MM.1S (cell line): ENCODE results near the gene RIC8A.

Experiments used
- DNase-seq: peaks from one replicate; pipeline ENCODE4 v3.0.0-alpha.2; 2015
- H2AFZ ChIP-seq: fragments of 300-600 bp; sonication (generic); 2 replicates; pipeline ENCODE4 v1.6.0; 2016; ENCODE audit warnings: antibody characterized with exemption, low read length
- H3F3A ChIP-seq: fragments of 300-600 bp; sonication (generic); 2 replicates; pipeline ENCODE4 v1.6.1; 2016; ENCODE audit warnings: mild to moderate bottlenecking, antibody characterized with exemption, low read length, moderate library complexity, mixed read lengths; ENCODE audit not compliant: insufficient read depth
- H3K27ac ChIP-seq: fragments of 300-600 bp; sonication (generic); 2 replicates; pipeline ENCODE4 v1.5.1; 2016; ENCODE audit warnings: mild to moderate bottlenecking, low read length
- H3K27me3 ChIP-seq: fragments of 300-600 bp; sonication (generic); replicated peaks from 2 replicates; pipeline ENCODE4 v1.6.0; 2016; ENCODE audit warnings: low read length; ENCODE audit not compliant: insufficient read depth
- H3K36me3 ChIP-seq: fragments of 300-600 bp; sonication (generic); replicated peaks from 2 replicates; pipeline ENCODE4 v1.6.1; 2016; ENCODE audit warnings: mild to moderate bottlenecking, low read length, mixed read lengths; ENCODE audit not compliant: insufficient read depth
- H3K4me1 ChIP-seq: fragments of 300-600 bp; sonication (generic); 2 replicates; pipeline ENCODE4 v1.6.1; 2016; ENCODE audit warnings: low read length, mixed read lengths
- H3K4me2 ChIP-seq: fragments of 300-600 bp; sonication (generic); 2 replicates; pipeline ENCODE4 v1.6.0; 2016; ENCODE audit warnings: low read depth, low read length
- H3K4me3 ChIP-seq: fragments of 300-600 bp; sonication (generic); 2 replicates; pipeline ENCODE4 v1.5.1; 2016; ENCODE audit warnings: low read length, mixed read lengths
- H3K79me2 ChIP-seq: fragments of 300-600 bp; sonication (generic); 2 replicates; pipeline ENCODE4 v1.6.1; 2016; ENCODE audit warnings: mixed run types, low read length, mixed read lengths
- H3K9ac ChIP-seq: fragments of 300-600 bp; sonication (generic); 2 replicates; pipeline ENCODE4 v1.6.1; 2016; ENCODE audit warnings: low read length, mixed read lengths
- H3K9me2 ChIP-seq: fragments of 300-600 bp; sonication (generic); replicated peaks from 2 replicates; pipeline ENCODE4 v1.6.1; 2016; ENCODE audit warnings: mild to moderate bottlenecking, low read length, mixed read lengths; ENCODE audit not compliant: insufficient read depth
- H3K9me3 ChIP-seq: fragments of 300-600 bp; sonication (generic); replicated peaks from 2 replicates; pipeline ENCODE4 v1.6.1; 2016; ENCODE audit warnings: mild to moderate bottlenecking, low read length, mixed read lengths; ENCODE audit not compliant: insufficient read depth
- H4K20me1 ChIP-seq: fragments of 300-600 bp; sonication (generic); 2 replicates; pipeline ENCODE4 v1.6.1; 2016; ENCODE audit warnings: mild to moderate bottlenecking, low read length, moderate library complexity, mixed read lengths; ENCODE audit not compliant: insufficient read depth
- EZH2 ChIP-seq: fragments of 300-600 bp; sonication (generic); optimal IDR thresholded peaks from 2 replicates; pipeline ENCODE3; 2017; ENCODE audit warnings: low read depth, mild to moderate bottlenecking, antibody characterized with exemption, low read length, mixed read lengths
- EZH2phosphoT487 ChIP-seq: fragments of 300-600 bp; sonication (generic); IDR thresholded peaks from 2 replicates; pipeline ENCODE4 v1.6.1; 2018; ENCODE audit warnings: antibody characterized with exemption, low read length
- TF ChIP-seq, protein P1 (sequence below): fragments of 300-600 bp; sonication (generic); IDR thresholded peaks from 2 replicates; pipeline ENCODE4 v1.5.1; 2016; ENCODE audit warnings: antibody characterized with exemption, low read length, mixed read lengths

Gene RIC8A

DNA sequence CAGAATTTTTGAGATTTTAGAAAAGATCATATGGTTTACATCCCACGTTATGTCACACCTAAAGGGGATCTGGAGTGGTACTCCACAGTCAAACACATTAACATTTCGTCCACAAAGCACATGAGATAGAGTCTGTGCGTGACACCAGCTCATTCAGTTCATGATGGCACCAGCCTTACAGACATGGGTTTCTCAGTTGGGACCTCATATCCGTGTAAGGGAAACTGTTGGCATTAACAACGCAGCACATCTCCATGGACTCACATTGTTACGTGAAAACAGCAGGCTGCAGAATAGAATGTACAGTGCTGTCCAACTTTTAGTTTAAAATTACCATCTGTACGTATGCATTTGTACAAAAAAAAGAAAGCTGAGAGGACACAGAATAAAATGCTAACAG, 14.0 kb downstream of the RIC8A start:
- no peaks in the 10 kb centered on the region for H3K4me1 ChIP-seq
- DNase-seq = no peak
- no peak overlapping the region for H3K4me2 ChIP-seq
- no peaks in the 10 kb centered on the region for H4K20me1 ChIP-seq
- H3K9me2 ChIP-seq = no peaks in the 10 kb centered on the region
- H3K4me3 ChIP-seq = no peak overlapping the region
- H3K79me2 ChIP-seq = no peaks in the 10 kb centered on the region
- no peaks in the 10 kb centered on the region for H3K27me3 ChIP-seq
- no peak overlapping the region for H2AFZ ChIP-seq
- H3K27ac ChIP-seq = no peak overlapping the region
- H3K9ac ChIP-seq = no peak overlapping the region
- no peaks in the 10 kb centered on the region for H3K9me3 ChIP-seq
- no peaks in the 10 kb centered on the region for H3F3A ChIP-seq
- no peaks in the 10 kb centered on the region for H3K36me3 ChIP-seq
- no peak for TF ChIP-seq EZH2phosphoT487

- no peaks in the 10 kb centered on the region for H3K9me2 ChIP-seq
- DNase-seq = no peak
- H3K4me2 ChIP-seq = no peak overlapping the region
- H3F3A ChIP-seq = no peaks in the 10 kb centered on the region
- H3K27me3 ChIP-seq = no peaks in the 10 kb centered on the region
- H3K4me1 ChIP-seq = no peaks in the 10 kb centered on the region
- H3K79me2 ChIP-seq = no peaks in the 10 kb centered on the region
- no peak overlapping the region for H3K9ac ChIP-seq
- H3K4me3 ChIP-seq = no peak overlapping the region
- no peak overlapping the region for H3K27ac ChIP-seq
- no peak overlapping the region for H2AFZ ChIP-seq
- H3K36me3 ChIP-seq = no peaks in the 10 kb centered on the region
- no peaks in the 10 kb centered on the region for H3K9me3 ChIP-seq
- no peak for TF ChIP-seq EZH2phosphoT487
- TF ChIP-seq EZH2 = no peak
- TF ChIP-seq, protein P1, sequence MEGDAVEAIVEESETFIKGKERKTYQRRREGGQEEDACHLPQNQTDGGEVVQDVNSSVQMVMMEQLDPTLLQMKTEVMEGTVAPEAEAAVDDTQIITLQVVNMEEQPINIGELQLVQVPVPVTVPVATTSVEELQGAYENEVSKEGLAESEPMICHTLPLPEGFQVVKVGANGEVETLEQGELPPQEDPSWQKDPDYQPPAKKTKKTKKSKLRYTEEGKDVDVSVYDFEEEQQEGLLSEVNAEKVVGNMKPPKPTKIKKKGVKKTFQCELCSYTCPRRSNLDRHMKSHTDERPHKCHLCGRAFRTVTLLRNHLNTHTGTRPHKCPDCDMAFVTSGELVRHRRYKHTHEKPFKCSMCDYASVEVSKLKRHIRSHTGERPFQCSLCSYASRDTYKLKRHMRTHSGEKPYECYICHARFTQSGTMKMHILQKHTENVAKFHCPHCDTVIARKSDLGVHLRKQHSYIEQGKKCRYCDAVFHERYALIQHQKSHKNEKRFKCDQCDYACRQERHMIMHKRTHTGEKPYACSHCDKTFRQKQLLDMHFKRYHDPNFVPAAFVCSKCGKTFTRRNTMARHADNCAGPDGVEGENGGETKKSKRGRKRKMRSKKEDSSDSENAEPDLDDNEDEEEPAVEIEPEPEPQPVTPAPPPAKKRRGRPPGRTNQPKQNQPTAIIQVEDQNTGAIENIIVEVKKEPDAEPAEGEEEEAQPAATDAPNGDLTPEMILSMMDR = no peak
- no peaks in the 10 kb centered on the region for H4K20me1 ChIP-seq
Observed at GRCh38 chr11:221998-222789, 14.7 kb downstream of the RIC8A start.

DNA sequence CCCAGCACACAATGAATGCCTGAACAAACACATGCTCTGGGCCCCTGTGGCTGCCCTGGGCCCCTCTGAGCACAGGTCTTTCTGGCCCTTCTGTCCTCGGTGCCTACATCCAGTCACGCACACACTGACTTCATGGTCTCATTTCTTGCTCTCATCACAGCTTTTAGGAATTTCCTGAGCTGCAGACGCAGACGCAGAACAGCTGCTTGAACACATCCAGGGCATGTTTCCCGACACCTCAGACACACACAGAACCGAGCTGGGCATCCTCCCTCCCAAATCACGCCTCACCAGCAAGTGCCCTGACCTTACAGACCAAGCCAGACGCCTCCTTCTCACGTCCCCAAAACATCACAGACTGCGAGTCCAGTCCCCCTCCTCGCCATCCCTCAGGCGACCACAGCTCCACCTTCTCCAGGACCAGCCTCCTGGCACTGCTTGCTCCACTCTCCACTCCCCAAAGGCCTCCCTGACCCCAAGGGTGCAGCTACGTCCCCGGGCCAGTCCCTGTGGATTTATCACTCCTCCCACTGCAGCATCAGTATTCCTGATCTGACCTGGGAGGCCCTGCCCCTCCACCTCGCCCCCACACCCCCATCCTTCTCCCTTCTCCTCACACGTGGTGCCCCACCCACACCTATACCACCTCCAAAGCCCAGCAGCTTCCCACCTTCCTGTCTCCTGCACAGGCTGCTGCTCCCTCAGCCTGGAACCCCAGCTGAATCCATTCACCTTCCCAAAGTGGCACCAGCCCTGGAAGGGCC, 15.7 kb downstream of the RIC8A start:
- Histone ChIP-seq H3K4me1 (no peaks in the 10 kb centered on the region), H2AFZ (no peak overlapping the region), H3K9ac (no peak overlapping the region), H3K4me2 (no peak overlapping the region), H3K27me3 (no peaks in the 10 kb centered on the region), H3K27ac (no peak overlapping the region), H3F3A (no peaks in the 10 kb centered on the region), H3K9me2 (no peaks in the 10 kb centered on the region), H3K36me3 (no peaks in the 10 kb centered on the region), H4K20me1 (no peaks in the 10 kb centered on the region), H3K9me3 (no peaks in the 10 kb centered on the region), H3K79me2 (no peaks in the 10 kb centered on the region), H3K4me3 (no peak overlapping the region)
- no peak for DNase-seq
- TF ChIP-seq, protein P1 = no peak
- TF ChIP-seq EZH2phosphoT487 (no peak), EZH2 (no peak)

GRCh38 chr11:223884-224283, 16.4 kb downstream of the RIC8A start:
- Histone ChIP-seq H3K27me3 (no peaks in the 10 kb centered on the region), H3K4me3 (no peak overlapping the region), H3K4me1 (no peaks in the 10 kb centered on the region), H2AFZ (no peak overlapping the region), H3K79me2 (no peaks in the 10 kb centered on the region), H3K4me2 (no peak overlapping the region), H3K9me2 (no peaks in the 10 kb centered on the region), H3K9me3 (no peaks in the 10 kb centered on the region), H3K27ac (no peak overlapping the region), H4K20me1 (no peaks in the 10 kb centered on the region), H3K9ac (no peak overlapping the region), H3F3A (no peaks in the 10 kb centered on the region), H3K36me3 (no peaks in the 10 kb centered on the region)
- TF ChIP-seq EZH2 (no peak), EZH2phosphoT487 (no peak)
- TF ChIP-seq, protein P1 = no peak
- no peak for DNase-seq
